NK-92 treated with Interleukin-12 subunit alpha and Interleukin-12 subunit beta, amount 100 ng/mL, for 24 hours (cell line): Measurements from ENCODE around the gene THSD4.
"Not testable (repeated sequence)": the region's sequence is repeated elsewhere in the genome, so short reads cannot be mapped to it uniquely, and the experiment has no call there.

Source experiments
- DNase-seq: peaks from one replicate; lab custom pipeline; 2025; lab: John Stamatoyannopoulos, UW

Gene THSD4

GRCh38 chr15:71384501-71384900 lies 269.2 kb downstream of the THSD4 start:
- no peak for DNase-seq

GRCh38 chr15:71385026-71385425 lies 269.8 kb downstream of the THSD4 start:
- DNase-seq, result no peak

GRCh38 chr15:71385457-71385856 lies 270.2 kb downstream of the THSD4 start:
- no peak for DNase-seq

GRCh38 chr15:71386005-71386404 lies 270.7 kb downstream of the THSD4 start:
- no peak for DNase-seq

- no peak for DNase-seq
Observed at GRCh38 chr15:71386448-71387236, 271.4 kb downstream of the THSD4 start.

DNA sequence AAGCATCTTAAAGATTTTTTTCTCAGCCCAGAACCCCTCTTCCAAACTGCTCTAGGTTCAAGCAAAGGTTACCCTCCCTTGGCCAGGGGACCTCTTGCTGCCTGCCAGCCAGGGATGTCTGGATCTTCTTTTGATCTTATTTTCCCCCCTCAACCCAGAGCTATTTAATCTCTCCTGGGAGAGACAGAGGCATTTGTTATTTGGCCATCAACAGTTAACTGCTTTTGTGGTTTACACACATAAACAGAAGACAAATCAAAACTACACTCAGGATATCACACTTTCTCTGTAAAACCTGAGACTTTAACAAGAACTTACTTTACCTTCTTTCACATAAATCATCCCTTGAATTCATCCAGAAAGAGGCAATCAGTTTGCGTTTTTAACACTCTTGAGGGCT lies 272.5 kb downstream of the THSD4 start:
- no peak for DNase-seq

DNA sequence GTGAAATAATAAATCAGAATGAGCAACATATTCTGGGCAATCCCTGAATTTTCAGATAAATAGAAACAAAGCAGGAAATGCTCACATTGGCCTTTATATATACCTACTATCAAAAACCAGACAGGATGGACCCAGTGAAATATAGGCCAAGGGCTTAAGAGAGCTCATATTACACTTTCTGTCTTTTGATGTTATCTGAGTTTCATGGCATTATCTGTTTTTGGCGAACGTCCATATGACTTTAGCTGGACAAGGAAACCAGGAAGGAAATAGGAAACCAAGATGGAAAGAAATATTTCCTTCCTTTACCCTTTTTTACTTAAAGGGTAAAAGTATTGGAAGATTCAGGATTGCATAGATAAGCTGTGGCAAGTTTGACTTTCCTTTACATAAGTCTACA lies 274.8 kb downstream of the THSD4 start:
- DNase-seq, result no peak

GRCh38 chr15:71391421-71392088 lies 276.3 kb downstream of the THSD4 start:
- no peak for DNase-seq

DNA sequence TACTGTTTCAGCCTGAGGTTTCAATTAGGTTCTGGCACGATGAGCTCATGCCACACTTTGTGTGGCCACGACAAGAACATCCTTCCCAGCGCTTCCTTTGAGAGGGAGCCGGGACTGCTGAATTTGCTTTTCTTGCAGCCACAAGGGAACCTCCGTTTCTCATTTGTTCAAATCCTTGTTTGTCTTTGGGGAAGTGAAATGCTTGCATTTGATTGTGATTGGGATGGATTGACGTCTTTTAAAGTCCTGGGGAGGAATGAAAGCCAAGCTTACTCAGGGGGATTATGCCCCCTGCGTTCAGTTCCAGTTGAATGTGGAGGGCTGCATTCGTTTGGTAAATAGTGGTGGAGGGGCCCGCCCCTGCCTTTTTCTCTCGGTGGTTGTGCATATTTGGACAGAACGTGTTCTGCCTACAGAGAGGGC lies 277.6 kb downstream of the THSD4 start:
- no peak for DNase-seq

DNA sequence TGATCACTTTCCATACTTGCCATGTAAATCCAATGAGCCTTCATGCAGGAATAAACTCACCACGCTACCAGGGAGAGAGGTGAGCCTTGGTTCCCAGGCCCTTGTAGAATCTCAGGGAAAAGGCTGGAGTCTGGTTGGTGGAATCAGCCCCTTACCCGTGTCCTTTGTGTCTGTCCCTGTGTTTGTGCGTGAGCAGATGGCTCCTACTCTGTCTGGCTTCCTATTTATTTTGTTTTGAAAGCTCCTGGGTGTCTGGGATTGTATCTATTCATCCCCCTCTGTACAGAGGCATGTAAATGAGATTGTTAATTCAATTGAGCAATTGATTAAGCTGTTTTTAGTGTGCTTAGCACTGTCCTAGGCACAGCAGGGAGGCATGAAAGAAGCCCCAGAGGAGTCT lies 278.1 kb downstream of the THSD4 start:
- DNase-seq, result no peak

GRCh38 chr15:71396536-71397125 lies 281.4 kb downstream of the THSD4 start:
- no peak for DNase-seq

DNA sequence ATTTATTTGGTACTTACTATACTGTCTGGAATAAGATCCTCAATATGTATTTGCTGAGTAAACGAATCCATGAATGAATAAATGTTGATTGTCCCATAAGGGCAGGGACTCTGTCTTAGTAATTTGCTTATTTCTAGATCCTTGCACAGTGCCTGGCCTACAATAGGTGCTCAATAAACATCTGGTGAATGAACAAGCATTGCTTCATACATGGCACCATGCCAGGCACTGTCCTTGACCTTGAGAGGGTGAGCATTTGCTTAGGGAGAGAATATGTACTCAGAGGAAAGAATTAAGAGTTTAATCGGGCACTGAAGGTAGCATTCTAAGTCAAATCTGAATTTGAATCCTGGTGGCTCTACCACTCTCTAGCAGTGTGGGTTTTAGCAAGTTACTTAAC lies 282.1 kb downstream of the THSD4 start:
- DNase-seq, result no peak

- DNase-seq, result no peak
Observed at GRCh38 chr15:71400294-71400693, 285.0 kb downstream of the THSD4 start.

GRCh38 chr15:71401728-71402127 lies 286.5 kb downstream of the THSD4 start:
- not testable (repeated sequence) for DNase-seq

DNA sequence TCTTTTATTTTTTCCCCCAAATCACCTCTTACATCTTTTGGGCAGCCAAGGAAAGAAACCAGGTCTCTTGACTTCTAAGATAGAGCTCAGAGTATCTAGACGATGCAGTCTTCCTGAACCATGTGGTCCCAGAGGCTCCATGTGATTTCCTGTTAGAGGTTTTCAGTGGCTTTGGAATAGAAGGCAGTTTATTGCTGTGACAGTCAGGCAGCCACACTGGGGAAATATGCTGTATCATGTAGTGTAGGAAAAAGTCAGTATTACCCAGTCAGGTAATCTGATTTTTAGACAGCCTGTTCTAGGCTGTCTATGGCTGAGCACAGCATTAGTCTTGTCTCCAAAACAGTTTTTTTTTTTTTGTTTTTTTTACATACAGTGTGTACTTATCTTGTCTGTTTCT lies 294.3 kb downstream of the THSD4 start:
- DNase-seq, result no peak

DNA sequence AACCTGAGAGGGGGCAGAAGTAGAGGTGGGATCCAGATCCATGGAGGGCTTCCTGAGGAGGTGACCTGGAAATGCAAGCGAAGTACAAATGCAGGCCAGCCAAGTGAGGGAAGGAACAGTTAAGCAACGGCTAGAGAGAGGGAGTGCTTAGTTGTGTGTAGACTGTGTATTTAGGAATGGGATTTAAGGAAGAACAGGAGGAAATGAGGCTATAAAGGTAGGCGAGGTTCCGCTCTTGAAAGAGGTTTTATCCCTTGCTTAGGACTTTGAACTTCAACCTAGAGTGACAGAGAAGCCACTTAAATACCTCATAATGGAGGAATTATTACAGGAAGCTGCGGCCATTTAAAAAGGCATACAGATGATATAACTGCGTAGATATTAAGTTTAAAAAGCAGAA lies 295.1 kb downstream of the THSD4 start:
- no peak for DNase-seq

DNA sequence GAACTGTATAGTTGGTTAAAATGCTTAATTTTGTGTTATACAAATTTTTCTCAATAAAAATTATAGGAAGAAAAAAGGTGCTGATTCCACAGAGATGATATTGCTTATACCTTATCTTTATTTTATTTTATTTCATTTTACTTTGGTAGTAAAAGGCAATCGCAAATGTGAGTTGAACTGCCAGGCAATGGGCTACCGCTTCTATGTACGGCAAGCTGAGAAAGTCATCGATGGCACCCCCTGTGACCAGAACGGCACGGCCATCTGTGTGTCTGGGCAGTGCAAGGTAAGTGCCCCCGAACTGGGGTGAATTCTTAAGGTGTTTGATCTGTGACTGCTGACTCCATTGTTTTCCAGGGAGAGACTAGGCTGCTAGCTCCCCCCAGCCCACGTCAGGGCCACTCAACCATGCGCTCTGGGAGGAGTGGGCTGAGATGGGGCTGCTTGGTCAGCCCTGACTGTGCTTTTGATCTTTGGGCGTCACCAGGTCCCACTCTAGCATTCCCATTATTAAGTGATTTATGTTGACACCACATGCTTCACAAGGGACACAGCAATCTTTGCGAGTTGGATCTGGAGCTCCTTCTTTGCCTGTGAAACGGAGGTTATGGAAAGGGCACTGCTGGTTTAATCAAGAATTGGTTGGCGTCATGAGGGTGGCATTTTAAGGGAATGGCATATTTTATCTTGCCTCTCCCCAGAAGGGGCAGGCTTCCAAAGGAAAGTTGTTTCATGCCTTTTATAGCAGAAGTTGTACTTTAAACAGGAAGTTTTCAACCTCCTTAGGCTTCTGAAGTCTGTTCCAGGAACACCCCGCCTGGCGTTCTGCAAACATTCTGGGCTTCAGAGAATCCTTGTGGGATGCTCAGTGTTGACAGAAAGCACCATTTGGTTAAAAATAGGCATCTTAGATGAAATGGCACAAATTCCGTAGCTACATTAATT lies 296.5 kb downstream of the THSD4 start:
- DNase-seq, result no peak

DNA sequence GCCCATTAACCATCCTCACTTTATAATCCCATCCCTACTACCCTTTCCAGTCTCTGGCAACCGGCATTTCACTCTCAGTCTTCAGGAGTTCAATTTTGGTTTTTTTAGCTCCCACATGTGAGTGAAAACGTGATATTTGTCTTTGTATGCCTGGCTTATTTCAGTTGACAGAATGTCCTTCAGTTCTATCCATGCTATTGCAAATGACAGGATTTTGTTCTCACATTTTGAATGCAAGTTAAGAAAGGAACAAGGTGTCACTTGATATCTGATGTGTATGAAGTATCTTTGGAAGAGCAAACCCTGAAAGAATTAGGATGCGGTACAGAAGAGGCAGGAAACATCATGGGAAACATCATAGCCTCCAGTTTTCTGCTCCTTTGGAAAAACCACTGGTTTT lies 298.1 kb downstream of the THSD4 start:
- DNase-seq, result no peak

GRCh38 chr15:71414853-71415252 lies 299.6 kb downstream of the THSD4 start:
- DNase-seq, result no peak

DNA sequence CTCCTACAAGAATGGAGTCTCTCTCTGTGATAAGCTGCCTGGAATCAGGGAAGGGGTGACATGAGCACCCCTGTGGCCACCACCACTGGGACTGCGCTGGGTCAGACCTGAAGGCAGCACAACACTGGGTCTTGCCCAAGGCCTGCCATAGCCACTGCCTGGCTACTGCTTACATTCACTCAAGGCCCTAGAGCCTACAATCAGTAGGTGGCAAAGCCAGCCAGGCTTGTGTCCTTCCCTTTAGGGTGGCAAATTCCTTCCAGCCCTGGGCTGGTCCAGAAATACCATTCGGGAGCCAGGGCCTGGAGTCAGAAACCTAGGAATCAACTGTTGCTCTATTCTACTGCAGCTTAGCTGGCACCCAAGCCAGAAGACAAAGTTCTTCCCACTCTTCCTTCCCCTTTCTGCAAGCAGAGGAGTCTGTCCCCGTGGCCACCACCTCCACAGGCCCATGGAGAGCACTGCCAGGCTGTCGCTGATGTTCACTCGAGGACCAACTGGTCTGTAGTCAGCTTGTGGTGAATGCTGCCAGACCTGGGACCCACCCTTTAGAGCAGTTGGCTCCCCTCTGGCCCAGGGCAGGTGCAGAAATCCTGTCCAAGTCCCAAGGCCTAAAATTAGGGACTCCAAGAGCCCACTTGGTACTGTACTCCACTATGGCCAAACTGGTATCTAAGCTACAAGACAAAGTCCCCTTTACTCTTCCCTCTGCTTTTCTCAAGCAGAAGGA lies 307.4 kb downstream of the THSD4 start:
- no peak for DNase-seq

DNA sequence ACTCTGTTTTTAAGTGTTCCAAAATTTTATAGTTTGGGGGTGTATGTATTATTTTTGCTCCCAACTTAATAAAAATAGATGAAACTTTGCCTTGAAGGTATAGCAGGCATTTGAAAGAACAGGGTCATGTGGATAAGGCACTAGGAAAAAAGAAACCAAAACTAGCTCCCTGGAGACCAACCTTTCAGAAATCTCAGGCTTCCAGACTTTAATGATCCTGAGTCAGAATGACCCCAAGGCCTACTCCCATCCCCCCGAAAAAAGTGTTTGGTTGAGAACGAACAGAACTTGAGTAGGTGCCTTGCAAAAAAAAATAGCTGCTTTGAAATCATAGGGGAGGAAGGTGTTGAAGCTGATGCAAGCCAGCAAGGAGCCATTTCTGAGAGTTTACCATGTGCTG lies 309.5 kb downstream of the THSD4 start:
- no peak for DNase-seq
